Panc1 (cell line): Measurements from ENCODE around the gene GAGE12J.

Experiments used
- POLR2AphosphoS5 ChIP-seq: IDR thresholded peaks from 2 replicates; pipeline ENCODE4 v1.6.1; 2012; ENCODE audit warnings: mild to moderate bottlenecking, low read depth, low read length, moderate library complexity
- REST ChIP-seq, 2 experiments: IDR thresholded peaks; 2 replicates each; pipeline ENCODE4 v1.6.1; 2011 to 2012; ENCODE audit warnings: low read depth in 2 of 2, control low read depth in 1 of 2, low read length in 1 of 2, mild to moderate bottlenecking in 1 of 2, moderate library complexity in 1 of 2; ENCODE audit not compliant: insufficient read depth in 1 of 2
- SIN3A ChIP-seq: IDR thresholded peaks from 2 replicates; pipeline ENCODE4 v1.6.1; 2012; ENCODE audit warnings: low read depth, mild to moderate bottlenecking, low read length, moderate library complexity, borderline replicate concordance; ENCODE audit not compliant: insufficient read depth
- TF ChIP-seq, protein P1 (sequence below): fragments of 450-650 bp; IDR thresholded peaks from 2 replicates; pipeline ENCODE4 v1.5.1; 2017; ENCODE audit warnings: mild to moderate bottlenecking

- TF ChIP-seq, protein P1, sequence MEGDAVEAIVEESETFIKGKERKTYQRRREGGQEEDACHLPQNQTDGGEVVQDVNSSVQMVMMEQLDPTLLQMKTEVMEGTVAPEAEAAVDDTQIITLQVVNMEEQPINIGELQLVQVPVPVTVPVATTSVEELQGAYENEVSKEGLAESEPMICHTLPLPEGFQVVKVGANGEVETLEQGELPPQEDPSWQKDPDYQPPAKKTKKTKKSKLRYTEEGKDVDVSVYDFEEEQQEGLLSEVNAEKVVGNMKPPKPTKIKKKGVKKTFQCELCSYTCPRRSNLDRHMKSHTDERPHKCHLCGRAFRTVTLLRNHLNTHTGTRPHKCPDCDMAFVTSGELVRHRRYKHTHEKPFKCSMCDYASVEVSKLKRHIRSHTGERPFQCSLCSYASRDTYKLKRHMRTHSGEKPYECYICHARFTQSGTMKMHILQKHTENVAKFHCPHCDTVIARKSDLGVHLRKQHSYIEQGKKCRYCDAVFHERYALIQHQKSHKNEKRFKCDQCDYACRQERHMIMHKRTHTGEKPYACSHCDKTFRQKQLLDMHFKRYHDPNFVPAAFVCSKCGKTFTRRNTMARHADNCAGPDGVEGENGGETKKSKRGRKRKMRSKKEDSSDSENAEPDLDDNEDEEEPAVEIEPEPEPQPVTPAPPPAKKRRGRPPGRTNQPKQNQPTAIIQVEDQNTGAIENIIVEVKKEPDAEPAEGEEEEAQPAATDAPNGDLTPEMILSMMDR = no peak
- no peak for TF ChIP-seq POLR2AphosphoS5
- no peak for TF ChIP-seq REST (IDR thresholded peaks at IDR 0.05; ENCODE audit: insufficient read depth in 1 of 2, low read depth in 2 of 2, low read length in 1 of 2)
- TF ChIP-seq SIN3A = no peak
These were observed 29.2 kb upstream of the GAGE12J start for GRCh38 chrX:49292400-49293362.
